ENCODE measurements around the gene CHCHD6. TPM values are rescaled to one million over a fixed set of nuclear protein-coding genes. Genes with fewer than 3 reads are reported as not detected.

The CHCHD6 gene
- 10 to 100 TPM; 17.2 to 17.7 TPM for total RNA-seq

- H3K27ac Mint-ChIP-seq: peak within 1 kb of the TSS; percentile 65
- H3K4me1 Mint-ChIP-seq (ENCODE audit: low read depth): peaks cover 19% of the 10 kb centered on the region
- intact Hi-C loops (cut with micrococcal nuclease): loop anchor here (1.0 kb wide), 3 partner anchors 207 to 278 kb away; partner anchors contain the start of gene ZXDC
- H3K9me3 Mint-ChIP-seq: no peaks in the 10 kb centered on the region
- H3K36me3 Mint-ChIP-seq (ENCODE audit: low read depth): peaks cover 8% of the 10 kb centered on the region
- H3K4me3 Mint-ChIP-seq: peak within 1 kb of the TSS; percentile 97
- H3K27me3 Mint-ChIP-seq (ENCODE audit: low read depth): peaks cover 4% of the 10 kb centered on the region
- CTCF ChIA-PET: interaction anchor here (0.6 to 1.5 kb wide), 2 partner anchors 25 to 614 kb away, joined by 3 to 5 read pairs; no protein-coding TSS in a partner anchor
- DNase-seq: peak; percentile 95
Observed at GRCh38 chr3:126703512-126704493, at the start of gene CHCHD6. Gene CHCHD6 (plus strand): TSS chr3:126704240. CDS start chr3:126704313, 73 bp downstream.

GRCh38 chr3:126654571-126655383 lies 49.3 kb upstream of the CHCHD6 start, which contains the start of gene TXNRD3:
Gene TXNRD3 (minus strand): TSS chr3:126655124.
- CTCF ChIA-PET: interaction anchor here (0.6 to 0.7 kb wide), 2 partner anchors 16 to 797 kb away, joined by 4 to 6 read pairs; no protein-coding TSS in a partner anchor
- Mint-ChIP-seq H3K27ac (no peak within 1 kb of the TSS), H3K27me3 (ENCODE audit: low read depth) (peaks cover 2% of the 10 kb centered on the region), H3K36me3 (ENCODE audit: low read depth) (no peaks in the 10 kb centered on the region), H3K4me3 (peak within 1 kb of the TSS; percentile 77), H3K9me3 (no peaks in the 10 kb centered on the region), H3K4me1 (ENCODE audit: low read depth) (peaks cover 6% of the 10 kb centered on the region)
- intact Hi-C loops (cut with micrococcal nuclease): loop anchor here (1.0 to 2.0 kb wide), 2 partner anchors 130 to 179 kb away; partner anchors contain the start of genes CHST13 and ZXDC
- peak; percentile 80 for DNase-seq

- peak overlapping the region; percentile 77 for H3K4me3 Mint-ChIP-seq
- H3K27ac Mint-ChIP-seq: no peak overlapping the region
- H3K27me3 Mint-ChIP-seq (ENCODE audit: low read depth): no peaks in the 10 kb centered on the region
- CTCF ChIA-PET: interaction anchor here (0.7 kb wide), 1 partner anchor 15 kb away, joined by 4 read pairs; no protein-coding TSS in a partner anchor
- no peak for DNase-seq
- intact Hi-C loops (cut with micrococcal nuclease): loop anchor here (2.0 kb wide), 1 partner anchor 131 kb away; the partner anchor contains the start of gene CHST13
- no peaks in the 10 kb centered on the region for H3K9me3 Mint-ChIP-seq
- no peaks in the 10 kb centered on the region for H3K36me3 Mint-ChIP-seq (ENCODE audit: low read depth)
- H3K4me1 Mint-ChIP-seq (ENCODE audit: low read depth): peaks cover 6% of the 10 kb centered on the region
Observed at GRCh38 chr3:126655887-126656286, 48.2 kb upstream of the CHCHD6 start.

- DNase-seq: no peak
- peaks cover 6% of the 10 kb centered on the region for H3K4me1 Mint-ChIP-seq (ENCODE audit: low read depth)
- H3K27me3 Mint-ChIP-seq (ENCODE audit: low read depth): no peaks in the 10 kb centered on the region
- intact Hi-C loops (cut with micrococcal nuclease): no loop called here
- H3K4me3 Mint-ChIP-seq: no peak overlapping the region
- no peaks in the 10 kb centered on the region for H3K36me3 Mint-ChIP-seq (ENCODE audit: low read depth)
- H3K27ac Mint-ChIP-seq: no peak overlapping the region
- H3K9me3 Mint-ChIP-seq: no peaks in the 10 kb centered on the region
- CTCF ChIA-PET: interaction anchor here (1.6 kb wide), 1 partner anchor 23 kb away, joined by 4 read pairs; no protein-coding TSS in a partner anchor
Observed at GRCh38 chr3:126656371-126657134, 47.5 kb upstream of the CHCHD6 start.

- Mint-ChIP-seq H3K27me3 (ENCODE audit: low read depth) (no peaks in the 10 kb centered on the region), H3K27ac (no peak overlapping the region), H3K4me1 (ENCODE audit: low read depth) (peaks cover 6% of the 10 kb centered on the region), H3K36me3 (ENCODE audit: low read depth) (no peaks in the 10 kb centered on the region), H3K9me3 (no peaks in the 10 kb centered on the region), H3K4me3 (no peak overlapping the region)
- DNase-seq: no peak
- intact Hi-C loops (cut with micrococcal nuclease): no loop called here
- CTCF ChIA-PET: interaction anchor here (0.6 to 1.6 kb wide), 2 partner anchors 21 to 30 kb away, joined by 3 to 4 read pairs; no protein-coding TSS in a partner anchor
Observed at GRCh38 chr3:126657901-126658300, 46.1 kb upstream of the CHCHD6 start.

- Mint-ChIP-seq H3K36me3 (ENCODE audit: low read depth) (no peaks in the 10 kb centered on the region), H3K4me3 (no peak overlapping the region), H3K27me3 (ENCODE audit: low read depth) (no peaks in the 10 kb centered on the region), H3K27ac (no peak overlapping the region), H3K4me1 (ENCODE audit: low read depth) (peaks cover 3% of the 10 kb centered on the region), H3K9me3 (no peaks in the 10 kb centered on the region)
- intact Hi-C loops (cut with micrococcal nuclease): no loop called here
- DNase-seq: no peak
- CTCF ChIA-PET: no interaction called here
Observed at GRCh38 chr3:126658584-126658983, 45.5 kb upstream of the CHCHD6 start.

GRCh38 chr3:126659915-126660886 lies 43.8 kb upstream of the CHCHD6 start:
- Mint-ChIP-seq H3K9me3 (no peaks in the 10 kb centered on the region), H3K4me1 (ENCODE audit: low read depth) (no peaks in the 10 kb centered on the region), H3K27ac (no peak overlapping the region), H3K36me3 (ENCODE audit: low read depth) (no peaks in the 10 kb centered on the region), H3K27me3 (ENCODE audit: low read depth) (no peaks in the 10 kb centered on the region), H3K4me3 (no peak overlapping the region)
- CTCF ChIA-PET: interaction anchor here (2.4 kb wide), 1 partner anchor 19 kb away, joined by 8 read pairs; no protein-coding TSS in a partner anchor
- no peak for DNase-seq
- intact Hi-C loops (cut with micrococcal nuclease): no loop called here

GRCh38 chr3:126661532-126662364 lies 42.3 kb upstream of the CHCHD6 start:
- CTCF ChIA-PET: interaction anchor here (0.6 to 2.4 kb wide), 2 partner anchors 18 to 142 kb away, joined by 3 to 8 read pairs; no protein-coding TSS in a partner anchor
- intact Hi-C loops (cut with micrococcal nuclease): no loop called here
- Mint-ChIP-seq H3K4me3 (no peak overlapping the region), H3K27me3 (ENCODE audit: low read depth) (no peaks in the 10 kb centered on the region), H3K27ac (no peak overlapping the region), H3K4me1 (ENCODE audit: low read depth) (no peaks in the 10 kb centered on the region), H3K36me3 (ENCODE audit: low read depth) (no peaks in the 10 kb centered on the region), H3K9me3 (no peaks in the 10 kb centered on the region)
- DNase-seq: no peak

GRCh38 chr3:126663257-126663656 lies 40.8 kb upstream of the CHCHD6 start:
- no peak overlapping the region for H3K4me3 Mint-ChIP-seq
- no peaks in the 10 kb centered on the region for H3K27me3 Mint-ChIP-seq (ENCODE audit: low read depth)
- H3K27ac Mint-ChIP-seq: no peak overlapping the region
- H3K9me3 Mint-ChIP-seq: no peaks in the 10 kb centered on the region
- CTCF ChIA-PET: no interaction called here
- no peaks in the 10 kb centered on the region for H3K36me3 Mint-ChIP-seq (ENCODE audit: low read depth)
- DNase-seq: no peak
- intact Hi-C loops (cut with micrococcal nuclease): no loop called here
- no peaks in the 10 kb centered on the region for H3K4me1 Mint-ChIP-seq (ENCODE audit: low read depth)

GRCh38 chr3:126663750-126664149 lies 40.3 kb upstream of the CHCHD6 start:
- H3K36me3 Mint-ChIP-seq (ENCODE audit: low read depth): no peaks in the 10 kb centered on the region
- no peak overlapping the region for H3K4me3 Mint-ChIP-seq
- H3K27ac Mint-ChIP-seq: no peak overlapping the region
- CTCF ChIA-PET: no interaction called here
- no peaks in the 10 kb centered on the region for H3K27me3 Mint-ChIP-seq (ENCODE audit: low read depth)
- intact Hi-C loops (cut with micrococcal nuclease): no loop called here
- no peak for DNase-seq
- no peaks in the 10 kb centered on the region for H3K4me1 Mint-ChIP-seq (ENCODE audit: low read depth)
- H3K9me3 Mint-ChIP-seq: no peaks in the 10 kb centered on the region

Data from activated naive CD4-positive, alpha-beta T cell treated with anti-CD3 and anti-CD28 coated beads for 36 hours (primary cell).